NCI-H128 (cell line): Measurements from ENCODE around the gene PTAFR.
"Not testable (repeated sequence)": the region's sequence is repeated elsewhere in the genome, so short reads cannot be mapped to it uniquely, and the experiment has no call there.

Experiments used
- DNase-seq: peaks from one replicate; lab custom pipeline; 2025; ENCODE audit not compliant: unreplicated experiment; lab: John Stamatoyannopoulos, UW

PTAFR gene

GRCh38 chr1:28145728-28146127, 30.8 kb downstream of the PTAFR start:
- no peak for DNase-seq

- DNase-seq: no peak
These were observed 32.0 kb downstream of the PTAFR start for GRCh38 chr1:28144203-28145135.

- DNase-seq: no peak
These were observed 32.8 kb downstream of the PTAFR start for GRCh38 chr1:28143496-28144202.

GRCh38 chr1:28141685-28142084, 34.8 kb downstream of the PTAFR start:
- no peak for DNase-seq

GRCh38 chr1:28139866-28140265, 36.6 kb downstream of the PTAFR start:
- DNase-seq: not testable (repeated sequence)

- no peak for DNase-seq
These were observed 37.3 kb downstream of the PTAFR start for GRCh38 chr1:28139025-28139712.

- DNase-seq: no peak
These were observed 39.4 kb downstream of the PTAFR start for GRCh38 chr1:28136922-28137613.

- no peak for DNase-seq
These were observed 40.1 kb downstream of the PTAFR start for GRCh38 chr1:28136169-28136921.

GRCh38 chr1:28135371-28136168, 40.9 kb downstream of the PTAFR start:
- DNase-seq: no peak

GRCh38 chr1:28134651-28135207, 41.8 kb downstream of the PTAFR start:
- no peak for DNase-seq

- DNase-seq: no peak
These were observed 44.0 kb downstream of the PTAFR start for GRCh38 chr1:28132171-28133167.

- DNase-seq: no peak
These were observed 45.6 kb downstream of the PTAFR start for GRCh38 chr1:28130901-28131300.

- DNase-seq: no peak
These were observed 47.3 kb downstream of the PTAFR start for GRCh38 chr1:28129150-28129549.

GRCh38 chr1:28127617-28128257, 48.8 kb downstream of the PTAFR start:
- no peak for DNase-seq

- DNase-seq: no peak
These were observed 49.6 kb downstream of the PTAFR start for GRCh38 chr1:28126783-28127490.

- DNase-seq: no peak
These were observed 50.3 kb downstream of the PTAFR start for GRCh38 chr1:28126212-28126611.

GRCh38 chr1:28123461-28123961, 53.0 kb downstream of the PTAFR start:
- no peak for DNase-seq
